D721Med (cell line): ENCODE results near the gene LDB2.

Source experiments
- DNase-seq: peaks from one replicate; pipeline ENCODE4 v3.0.0; 2011; ENCODE audit warnings: low spot score; ENCODE audit not compliant: insufficient read length
- FAIRE-seq: peaks from 2 replicates; lab custom pipeline; 2011; peaks lifted over from hg19 to GRCh38; lab: Jason Lieb, UNC
- CTCF ChIP-seq: IDR thresholded peaks from 2 replicates; pipeline ENCODE4 v1.5.1; 2012; ENCODE audit warnings: mild to moderate bottlenecking, control low read depth; ENCODE audit not compliant: insufficient read depth; ENCODE audit errors: missing control alignments

LDB2 gene

GRCh38 chr4:16684935-16685334, 213.5 kb downstream of the LDB2 start:
- no peak for FAIRE-seq
- no peak for TF ChIP-seq CTCF
- DNase-seq, result no peak

- no peak for FAIRE-seq
- no peak for DNase-seq
- TF ChIP-seq CTCF, result no peak
These were observed 214.3 kb downstream of the LDB2 start for GRCh38 chr4:16684097-16684496.

GRCh38 chr4:16682975-16683374, 215.5 kb downstream of the LDB2 start:
- FAIRE-seq (no peak), DNase-seq (no peak)
- no peak for TF ChIP-seq CTCF

GRCh38 chr4:16677001-16677944, 221.2 kb downstream of the LDB2 start:
- no peak for DNase-seq
- no peak for FAIRE-seq
- no peak for TF ChIP-seq CTCF

GRCh38 chr4:16676230-16676770, 222.1 kb downstream of the LDB2 start:
- no peak for TF ChIP-seq CTCF
- FAIRE-seq, result no peak

GRCh38 chr4:16674082-16674481, 224.4 kb downstream of the LDB2 start:
- no peak for TF ChIP-seq CTCF
- DNase-seq (no peak), FAIRE-seq (no peak)

More at GRCh38 chr4:16676230-16676770, 222.1 kb downstream of the LDB2 start:
- DNase-seq, result no peak

GRCh38 chr4:16672421-16672820, 226.0 kb downstream of the LDB2 start:
- DNase-seq, result no peak
- FAIRE-seq, result no peak
- TF ChIP-seq CTCF, result no peak
